Stimulated activated CD8-positive, alpha-beta memory T cell treated with anti-CD3 and anti-CD28 coated beads, Interleukin-7, amount 100 ng/mL, for 24 hours (primary cell): ENCODE measurements around the gene ELF2.
"Not testable (repeated sequence)": the region's sequence is repeated elsewhere in the genome, so short reads cannot be mapped to it uniquely, and the experiment has no call there.

ENCODE experiments used
- DNase-seq: peaks from one replicate; pipeline ENCODE4 v3.0.0-alpha.2; 2020; ENCODE audit warnings: low read depth

Gene ELF2

GRCh38 chr4:139076016-139076744 is 100.8 kb downstream of the ELF2 start:
- no peak for DNase-seq

GRCh38 chr4:139060591-139060990 is 116.4 kb downstream of the ELF2 start:
- DNase-seq: no peak

- not testable (repeated sequence) for DNase-seq
These were observed 118.0 kb downstream of the ELF2 start for GRCh38 chr4:139059026-139059425.

- DNase-seq: no peak
These were observed 122.1 kb downstream of the ELF2 start for GRCh38 chr4:139054791-139055505.

- DNase-seq: no peak
These were observed 123.1 kb downstream of the ELF2 start for GRCh38 chr4:139053909-139054308.

GRCh38 chr4:139050446-139050845 is 126.6 kb downstream of the ELF2 start:
- DNase-seq: no peak

GRCh38 chr4:139048026-139048425 is 129.0 kb downstream of the ELF2 start:
- DNase-seq: no peak

GRCh38 chr4:139044291-139044690 is 132.7 kb downstream of the ELF2 start:
- DNase-seq: no peak

- no peak for DNase-seq
These were observed 134.0 kb downstream of the ELF2 start for GRCh38 chr4:139042981-139043460.

GRCh38 chr4:139038874-139039443 is 138.1 kb downstream of the ELF2 start:
- no peak for DNase-seq

- DNase-seq: no peak
These were observed 140.1 kb downstream of the ELF2 start for GRCh38 chr4:139036885-139037284.

GRCh38 chr4:139035650-139036049 is 141.4 kb downstream of the ELF2 start:
- no peak for DNase-seq

GRCh38 chr4:139030614-139031235 is 146.3 kb downstream of the ELF2 start:
- peak; percentile 21 for DNase-seq

GRCh38 chr4:139029866-139030363 is 147.1 kb downstream of the ELF2 start:
- DNase-seq: not testable (repeated sequence)

GRCh38 chr4:139028191-139028661 is 148.8 kb downstream of the ELF2 start:
- no peak for DNase-seq

- DNase-seq: no peak
These were observed 149.2 kb downstream of the ELF2 start for GRCh38 chr4:139027776-139028175.

GRCh38 chr4:139025841-139026240 is 151.2 kb downstream of the ELF2 start:
- no peak for DNase-seq

GRCh38 chr4:139024686-139025085 is 152.3 kb downstream of the ELF2 start:
- no peak for DNase-seq

GRCh38 chr4:139022835-139023234 is 154.2 kb downstream of the ELF2 start:
- no peak for DNase-seq

- DNase-seq: not testable (repeated sequence)
These were observed 155.9 kb downstream of the ELF2 start for GRCh38 chr4:139021071-139021470.

GRCh38 chr4:139020384-139020783 is 156.6 kb downstream of the ELF2 start:
- no peak for DNase-seq
